D721Med (cell line): ENCODE results near the gene GNG12.

Source experiments
- DNase-seq: peaks from one replicate; pipeline ENCODE4 v3.0.0; 2011; ENCODE audit warnings: low spot score; ENCODE audit not compliant: insufficient read length
- FAIRE-seq: peaks from 2 replicates; lab custom pipeline; 2011; peaks lifted over from hg19 to GRCh38; lab: Jason Lieb, UNC
- TF ChIP-seq, protein P1 (sequence below): IDR thresholded peaks from 2 replicates; pipeline ENCODE4 v1.5.1; 2012; ENCODE audit warnings: mild to moderate bottlenecking, control low read depth; ENCODE audit not compliant: insufficient read depth; ENCODE audit errors: missing control alignments

Gene GNG12

DNA sequence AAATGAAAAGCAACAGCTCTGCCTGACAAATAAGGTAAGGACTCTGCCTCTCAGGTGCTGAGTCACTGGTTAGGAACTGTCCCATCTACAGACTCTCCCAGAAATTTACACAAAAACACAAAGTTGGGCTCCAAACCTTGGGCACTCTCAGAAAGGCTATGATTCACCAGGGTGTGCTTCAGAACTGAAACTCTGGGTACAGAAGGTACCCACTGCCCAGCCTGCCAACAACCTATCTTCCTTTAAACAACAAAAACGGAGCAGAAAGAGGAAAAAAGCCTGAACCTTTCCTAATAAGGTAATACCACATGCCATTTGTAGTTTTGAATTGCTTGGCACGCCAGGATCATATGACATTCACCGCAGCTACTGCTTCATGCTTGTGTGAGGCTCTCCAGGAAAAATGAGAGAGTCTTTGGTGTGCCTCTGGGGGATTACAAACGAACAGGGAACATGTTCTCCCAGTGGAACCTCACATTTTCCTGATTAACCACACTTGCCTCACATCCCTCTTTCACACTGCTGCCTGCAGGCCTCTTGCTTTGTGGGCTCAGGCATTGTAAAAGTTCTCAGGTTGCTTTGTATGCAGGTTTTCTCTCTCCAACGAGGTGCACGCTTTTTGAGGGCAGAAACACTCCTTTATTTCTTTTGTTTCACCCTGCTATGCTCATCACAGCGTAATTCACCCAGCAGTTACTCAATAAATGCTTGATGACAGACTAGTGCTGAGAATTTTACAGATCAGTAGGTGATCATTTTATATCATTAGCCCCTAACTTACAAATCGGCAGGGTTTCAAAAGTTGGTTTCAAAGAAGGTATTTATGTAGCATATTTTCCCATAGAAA is 83.2 kb downstream of the GNG12 start:
- TF ChIP-seq, protein P1, sequence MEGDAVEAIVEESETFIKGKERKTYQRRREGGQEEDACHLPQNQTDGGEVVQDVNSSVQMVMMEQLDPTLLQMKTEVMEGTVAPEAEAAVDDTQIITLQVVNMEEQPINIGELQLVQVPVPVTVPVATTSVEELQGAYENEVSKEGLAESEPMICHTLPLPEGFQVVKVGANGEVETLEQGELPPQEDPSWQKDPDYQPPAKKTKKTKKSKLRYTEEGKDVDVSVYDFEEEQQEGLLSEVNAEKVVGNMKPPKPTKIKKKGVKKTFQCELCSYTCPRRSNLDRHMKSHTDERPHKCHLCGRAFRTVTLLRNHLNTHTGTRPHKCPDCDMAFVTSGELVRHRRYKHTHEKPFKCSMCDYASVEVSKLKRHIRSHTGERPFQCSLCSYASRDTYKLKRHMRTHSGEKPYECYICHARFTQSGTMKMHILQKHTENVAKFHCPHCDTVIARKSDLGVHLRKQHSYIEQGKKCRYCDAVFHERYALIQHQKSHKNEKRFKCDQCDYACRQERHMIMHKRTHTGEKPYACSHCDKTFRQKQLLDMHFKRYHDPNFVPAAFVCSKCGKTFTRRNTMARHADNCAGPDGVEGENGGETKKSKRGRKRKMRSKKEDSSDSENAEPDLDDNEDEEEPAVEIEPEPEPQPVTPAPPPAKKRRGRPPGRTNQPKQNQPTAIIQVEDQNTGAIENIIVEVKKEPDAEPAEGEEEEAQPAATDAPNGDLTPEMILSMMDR: no peak
- DNase-seq (no peak), FAIRE-seq (no peak)

DNA sequence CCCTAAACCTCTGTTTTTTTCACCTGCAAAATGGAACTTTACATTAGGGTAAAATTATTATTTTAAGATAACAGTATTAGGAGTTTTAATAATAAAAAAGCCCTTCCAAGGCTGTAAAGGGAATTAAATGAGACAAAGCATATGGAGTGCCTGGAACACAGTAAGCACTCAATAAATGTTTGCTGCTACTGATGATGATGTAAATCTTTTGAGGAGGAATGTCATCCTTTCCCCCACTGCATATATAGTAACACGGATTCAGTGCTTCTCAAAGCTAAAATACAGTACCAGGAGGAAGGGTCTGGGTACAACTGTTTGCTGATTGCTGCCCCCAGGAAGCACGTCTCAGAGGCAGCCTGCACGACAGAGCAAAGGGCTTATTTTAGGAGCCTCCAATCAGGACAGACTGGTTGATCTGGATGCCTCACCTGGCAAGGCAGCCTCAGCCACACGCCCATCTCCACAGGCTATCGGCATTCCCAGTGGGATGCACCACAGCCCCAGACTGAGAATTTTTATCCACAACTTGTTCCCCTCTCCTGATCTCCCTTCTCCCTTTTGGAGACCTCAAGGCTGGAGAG is 83.9 kb downstream of the GNG12 start:
- DNase-seq: no peak
- no peak for FAIRE-seq
- TF ChIP-seq, protein P1: no peak

DNA sequence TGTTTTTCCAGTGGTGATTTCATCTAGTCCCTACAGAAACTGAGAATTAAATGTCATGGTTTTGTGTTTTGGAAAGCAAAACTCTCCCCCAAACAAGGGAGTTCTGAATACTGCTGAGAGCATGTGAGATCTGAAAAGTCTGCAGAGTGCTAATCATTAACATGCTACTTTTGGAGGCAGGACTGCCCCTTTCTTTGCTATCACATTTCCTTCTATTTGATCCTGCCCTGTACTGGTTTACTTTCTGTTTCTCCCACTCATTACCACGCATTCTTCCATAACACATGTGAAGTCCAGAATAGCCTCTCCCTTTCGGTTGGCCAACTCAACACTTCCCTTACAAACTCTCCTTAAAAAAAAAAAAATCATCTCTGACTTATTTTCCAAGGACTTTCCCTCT is 84.6 kb downstream of the GNG12 start:
- FAIRE-seq (no peak), DNase-seq (no peak)
- TF ChIP-seq, protein P1: no peak

DNA sequence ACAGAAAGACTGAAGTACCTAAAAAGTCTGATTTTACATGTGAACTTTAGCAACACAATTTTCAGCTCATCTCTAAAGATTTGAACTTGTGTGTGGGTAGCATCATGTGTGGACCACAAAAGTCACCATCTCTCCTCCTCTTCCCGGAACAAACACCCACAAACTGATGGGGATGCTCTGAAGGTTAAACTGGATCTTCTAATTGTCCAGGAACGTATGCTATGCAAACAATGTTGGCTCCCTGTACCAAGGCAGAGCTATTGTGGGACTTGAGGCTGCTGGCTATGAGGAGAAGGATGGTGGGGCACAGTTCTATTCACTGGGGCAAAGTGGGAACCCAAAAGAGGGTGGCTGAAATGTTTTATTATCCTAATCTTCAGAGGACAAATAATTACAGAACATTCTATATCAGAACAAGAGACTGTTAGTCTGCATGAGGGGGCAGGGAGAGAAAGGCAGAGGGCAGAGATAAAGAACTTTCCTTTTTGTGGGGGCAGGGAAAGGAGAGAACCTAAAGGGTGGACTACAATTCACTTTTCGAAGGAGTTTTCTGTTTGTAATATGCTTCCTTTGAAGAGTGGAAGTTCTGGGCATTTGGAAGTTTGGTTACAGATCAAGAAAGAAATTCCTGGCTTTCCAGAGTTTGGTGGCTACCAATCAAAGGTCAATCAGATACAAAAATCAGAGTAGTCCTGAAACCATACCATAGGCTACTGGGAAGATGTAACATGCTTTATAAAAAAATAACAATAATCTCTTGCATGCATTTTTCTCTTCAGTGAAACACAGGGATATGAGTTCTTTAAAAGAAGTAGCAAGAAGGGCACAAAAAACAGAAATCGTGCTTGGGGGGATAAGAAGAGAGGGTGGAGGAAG is 85.4 kb downstream of the GNG12 start:
- TF ChIP-seq, protein P1: no peak
- DNase-seq (no peak), FAIRE-seq (no peak)

DNA sequence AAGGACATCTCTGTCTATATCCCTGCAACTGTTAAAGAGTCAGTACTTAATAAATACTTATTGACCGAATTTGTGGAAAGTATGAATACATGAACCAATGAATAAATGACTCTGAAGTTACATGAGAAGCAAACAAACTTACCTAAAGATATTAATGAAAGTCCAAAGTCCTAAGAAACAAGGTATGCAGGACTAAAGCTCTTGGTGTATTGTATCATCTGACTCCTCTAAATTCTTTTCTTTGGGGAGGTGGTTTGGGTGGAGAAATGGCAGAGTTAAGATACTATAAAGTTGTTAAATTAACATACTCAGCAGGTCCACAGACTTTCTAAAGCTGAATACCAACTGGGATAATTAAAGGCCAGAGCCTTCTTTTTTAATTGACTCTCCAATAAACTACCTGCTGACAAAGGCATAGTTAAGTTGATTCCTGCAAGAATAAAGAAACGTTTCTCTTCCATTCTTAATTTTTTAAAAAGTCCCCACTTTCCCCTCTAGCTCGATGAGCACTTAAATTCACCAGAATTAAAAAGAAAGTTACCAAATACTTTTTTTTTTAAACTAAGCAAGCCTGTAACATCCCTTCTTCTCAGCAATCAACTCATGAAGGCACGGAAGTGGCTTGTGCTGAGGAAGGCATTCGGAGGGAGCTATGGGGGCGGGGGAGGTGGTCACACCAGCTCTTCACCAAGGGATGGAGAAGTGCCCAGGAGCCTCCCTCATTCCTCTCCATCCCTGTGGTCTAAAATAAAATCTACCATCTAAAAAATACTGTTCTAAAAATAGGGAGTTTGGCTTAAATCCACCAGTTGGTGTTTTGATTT is 87.2 kb downstream of the GNG12 start:
- DNase-seq: no peak
- TF ChIP-seq, protein P1: no peak
- no peak for FAIRE-seq

DNA sequence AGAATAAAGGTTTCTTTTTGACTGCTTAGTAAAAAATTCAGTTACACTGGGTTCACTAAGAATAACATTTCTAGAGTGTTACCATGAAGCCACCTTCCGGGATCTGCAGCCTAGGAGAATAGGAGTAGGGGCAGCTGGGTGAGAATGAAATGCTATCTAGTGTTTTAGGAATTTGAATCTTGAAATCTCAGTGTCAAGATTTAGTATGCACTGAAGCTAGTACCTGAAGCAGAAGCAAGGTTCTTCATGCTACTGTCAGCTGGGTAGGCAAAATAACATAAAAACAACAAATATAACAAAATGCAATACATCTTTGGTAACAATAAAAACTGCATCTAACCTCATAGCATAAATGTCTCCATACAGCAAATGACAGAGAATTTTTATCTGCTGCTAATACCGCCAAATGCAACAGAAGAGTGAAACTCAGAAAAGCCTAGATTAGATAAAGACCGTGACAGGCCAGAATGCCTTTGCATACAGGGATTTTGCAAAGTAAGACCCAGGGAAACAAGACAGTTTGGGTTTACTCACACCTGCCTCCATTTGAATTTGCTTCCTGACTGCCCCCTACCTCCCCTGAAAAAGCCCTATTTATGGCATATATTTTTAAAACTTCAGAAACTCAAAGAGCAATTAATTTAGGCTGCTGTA is 90.1 kb downstream of the GNG12 start:
- TF ChIP-seq, protein P1: no peak
- FAIRE-seq (no peak), DNase-seq (no peak)
